GM21786 (cell line): ENCODE results near the gene PRDM5.

Experiments
- ATAC-seq: cut with Tn5 transposase; IDR thresholded peaks from one replicate; pipeline ENCODE4 v1.9.1; 2021; ENCODE audit not compliant: unreplicated experiment

Gene PRDM5

DNA sequence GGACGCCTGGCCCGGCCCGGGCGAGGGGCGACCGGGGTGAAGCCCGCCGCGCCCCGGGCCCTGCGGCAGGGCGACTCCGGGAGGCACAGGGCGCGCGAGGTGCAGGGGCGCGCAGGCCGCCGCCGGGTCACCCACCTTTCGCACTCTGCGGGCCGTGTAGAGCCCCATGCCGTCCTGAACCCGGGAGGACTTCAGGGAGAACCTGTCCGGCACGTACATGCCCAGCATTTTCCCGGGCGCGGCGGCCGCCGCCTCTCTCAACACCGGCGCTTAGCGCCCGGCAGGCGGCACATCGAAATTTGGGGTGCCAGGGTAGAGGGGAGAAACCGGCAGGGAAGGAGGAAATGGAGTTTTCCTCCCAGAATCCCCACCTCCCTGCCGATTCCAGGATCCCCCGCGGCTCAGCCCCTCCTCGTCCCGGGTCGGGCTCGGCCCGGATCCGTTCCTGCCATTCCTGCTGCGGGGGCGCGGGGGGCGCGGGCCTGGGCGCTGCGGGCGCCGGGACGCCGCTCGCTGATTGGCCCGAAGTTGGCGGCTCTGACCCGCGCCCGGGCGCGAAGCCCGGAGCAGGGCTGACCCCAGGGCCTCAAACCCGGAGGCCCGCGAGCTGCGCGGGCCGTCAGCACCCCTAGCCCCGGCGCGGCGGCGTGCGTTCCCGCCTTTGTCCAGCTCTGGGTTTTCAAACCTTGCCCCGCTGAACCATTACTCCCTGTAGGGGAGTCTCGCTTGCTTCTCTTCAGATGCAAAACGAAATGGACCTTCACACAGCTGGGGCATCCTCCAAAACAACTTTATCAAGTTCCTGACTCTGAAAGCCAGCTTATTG, at the start of gene PRDM5:
Gene PRDM5, minus strand, starts transcription at position 346 of the 826 bp plus-strand sequence. Its CDS starts 118 bp downstream, at position 228.
- no peak for ATAC-seq

DNA sequence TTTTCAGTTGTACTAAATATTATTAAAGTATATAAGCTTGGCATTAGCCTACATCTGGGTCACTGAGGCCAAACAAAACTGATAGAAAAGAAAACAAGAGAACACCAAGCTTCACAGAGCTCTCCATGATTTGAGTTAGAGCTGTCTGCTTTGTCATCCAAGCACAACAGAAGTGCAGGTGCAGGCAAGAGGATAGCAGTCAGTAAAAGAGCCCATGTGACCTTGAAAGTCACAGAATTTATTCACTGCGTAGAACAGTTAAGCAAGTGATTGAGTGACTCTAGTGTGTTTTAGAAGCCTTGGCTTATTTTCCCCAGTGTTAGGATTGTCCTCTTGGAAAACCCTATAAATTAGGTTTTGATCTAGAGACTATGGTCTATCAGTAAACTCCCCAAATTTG, 49.4 kb upstream of the PRDM5 start:
- ATAC-seq: no peak

DNA sequence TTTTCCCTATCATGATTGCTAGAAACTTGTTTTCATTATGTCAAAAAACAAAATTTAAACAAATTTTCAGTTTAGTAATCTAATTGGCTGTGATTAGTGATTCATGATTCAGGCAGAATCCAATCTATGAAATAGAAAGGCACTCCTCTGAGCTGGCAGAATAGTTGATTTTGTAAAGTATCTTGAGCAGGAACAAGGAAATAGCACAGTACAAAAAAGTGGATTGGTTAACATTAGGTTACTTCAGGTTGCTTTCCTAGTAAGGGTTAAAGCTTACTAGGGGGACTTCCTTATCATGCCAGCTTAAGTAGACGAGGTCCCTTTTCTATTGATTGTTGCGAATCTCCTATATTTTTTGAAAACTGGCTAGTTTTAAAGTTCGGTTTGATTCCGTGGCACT, 43.4 kb upstream of the PRDM5 start:
- no peak for ATAC-seq

DNA sequence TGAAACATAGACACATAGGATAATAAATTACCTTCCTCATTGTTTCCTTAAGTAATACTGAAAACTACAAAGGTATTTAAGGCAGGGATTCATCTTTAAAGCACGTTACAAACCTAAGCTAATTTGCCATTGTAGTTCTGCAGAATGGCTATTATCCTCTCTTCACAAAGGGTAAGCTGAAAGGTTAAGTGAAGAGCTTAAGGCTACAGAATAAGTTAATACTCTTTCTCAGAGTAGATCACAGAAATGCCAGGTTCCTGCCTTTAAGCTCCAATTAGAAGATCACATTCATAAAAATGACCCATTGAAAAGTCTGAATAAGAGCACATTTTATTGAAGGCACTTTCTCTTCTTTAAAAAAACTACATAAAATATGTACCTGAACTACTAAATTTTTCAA, 42.1 kb upstream of the PRDM5 start:
- no peak for ATAC-seq

DNA sequence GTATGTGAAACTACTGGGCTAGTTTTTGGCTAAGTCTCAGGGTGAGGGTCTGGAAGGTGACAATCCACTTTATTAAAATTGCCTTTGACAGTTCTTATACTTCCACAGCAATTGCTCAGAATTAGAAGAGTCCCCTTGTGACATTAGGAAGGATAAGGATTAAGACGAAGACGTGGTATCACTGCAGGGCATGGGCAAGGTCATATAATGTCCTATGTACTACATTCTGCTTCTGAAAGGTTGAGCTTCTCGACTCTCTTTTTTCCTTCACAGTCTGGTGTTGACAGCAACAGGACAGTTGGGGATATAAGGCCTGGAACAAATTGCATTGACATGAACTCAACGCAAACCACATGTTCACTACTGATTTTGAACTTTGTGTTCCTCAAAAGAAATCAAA, 40.9 kb upstream of the PRDM5 start:
- ATAC-seq: no peak

DNA sequence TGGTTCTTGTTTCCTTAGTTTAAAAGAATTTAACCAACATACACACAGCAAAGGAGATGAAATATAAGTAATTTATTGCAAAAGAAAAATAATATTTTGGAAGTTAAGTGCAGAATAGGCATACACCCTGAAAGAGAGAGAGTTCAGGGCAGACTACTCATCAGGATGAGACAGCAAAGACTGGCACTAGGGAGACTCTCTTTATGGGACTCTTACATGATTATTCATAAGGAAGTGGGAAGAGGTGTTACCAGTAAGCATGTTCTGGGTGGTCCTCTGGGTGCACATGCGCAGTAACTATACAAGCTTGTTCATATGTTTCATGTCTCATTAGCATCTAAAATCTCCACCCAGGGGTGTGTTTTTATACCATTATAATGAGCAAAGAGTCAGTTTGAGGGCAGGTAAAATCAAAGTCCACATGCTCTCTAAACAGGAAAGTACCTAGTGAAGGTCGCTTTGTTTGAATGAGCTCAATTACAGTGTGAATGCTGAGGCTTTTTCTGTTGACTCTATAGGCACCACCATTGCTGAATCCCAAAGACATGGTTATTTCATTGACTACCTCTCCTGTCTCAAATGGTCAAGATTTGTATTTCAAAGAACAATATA, 38.2 kb upstream of the PRDM5 start:
- ATAC-seq: no peak

DNA sequence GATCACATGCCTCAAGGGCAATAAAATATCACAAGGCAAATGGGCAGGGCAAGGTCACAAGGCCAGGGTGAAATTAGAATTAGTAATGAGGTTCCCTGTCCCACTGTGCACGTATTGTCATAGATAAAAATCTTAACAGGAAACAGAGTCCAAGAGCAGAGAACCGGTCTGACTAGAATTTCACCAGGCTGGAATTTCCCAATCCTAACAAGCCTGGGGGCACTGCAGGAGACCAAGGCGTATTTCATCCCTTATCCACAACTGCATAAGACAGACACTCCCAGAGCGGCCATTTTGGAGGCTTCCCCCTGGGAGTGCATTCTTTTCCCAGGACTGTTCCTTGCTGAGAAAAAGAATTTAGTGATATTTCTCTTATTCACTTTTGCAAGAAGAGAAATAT, 25.9 kb upstream of the PRDM5 start:
- ATAC-seq: no peak

DNA sequence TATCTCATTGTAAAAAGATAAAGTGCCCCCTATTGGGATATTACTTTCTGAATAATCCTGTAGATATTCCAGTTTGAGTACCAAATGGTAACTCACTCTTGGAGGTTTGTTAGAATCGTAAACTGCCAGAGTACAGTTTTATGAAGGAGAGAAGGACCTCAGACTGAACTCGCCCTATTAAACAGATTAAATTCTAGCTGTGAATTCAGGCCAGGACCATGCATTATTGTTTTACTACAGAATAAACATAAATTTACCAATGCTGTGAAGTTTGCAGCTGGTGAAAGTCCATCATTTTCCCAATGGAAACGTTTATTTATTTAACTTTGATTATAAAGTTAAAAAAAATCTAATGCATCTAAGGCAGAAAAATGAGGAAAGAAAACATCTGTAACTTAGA, 20.2 kb upstream of the PRDM5 start:
- ATAC-seq: no peak

DNA sequence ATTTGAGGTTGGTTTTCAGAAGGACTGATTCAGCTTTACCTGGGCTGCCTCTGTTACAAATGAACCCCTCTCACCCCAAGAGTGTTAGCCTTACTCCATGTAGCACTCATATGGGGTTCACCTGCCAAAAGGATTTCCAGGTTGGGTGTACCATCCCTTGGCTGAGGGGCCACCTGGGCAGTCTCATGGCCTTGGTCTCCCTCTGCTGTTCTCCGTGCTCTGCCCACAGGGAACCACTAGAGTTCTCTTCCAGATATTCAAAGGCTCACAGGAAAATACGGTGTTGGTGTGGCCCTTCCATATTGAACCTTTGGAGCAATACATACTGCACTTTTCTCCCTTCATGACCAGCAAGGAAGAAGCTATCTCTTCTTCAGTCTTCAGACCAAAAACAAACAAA, 18.0 kb upstream of the PRDM5 start:
- ATAC-seq: no peak

DNA sequence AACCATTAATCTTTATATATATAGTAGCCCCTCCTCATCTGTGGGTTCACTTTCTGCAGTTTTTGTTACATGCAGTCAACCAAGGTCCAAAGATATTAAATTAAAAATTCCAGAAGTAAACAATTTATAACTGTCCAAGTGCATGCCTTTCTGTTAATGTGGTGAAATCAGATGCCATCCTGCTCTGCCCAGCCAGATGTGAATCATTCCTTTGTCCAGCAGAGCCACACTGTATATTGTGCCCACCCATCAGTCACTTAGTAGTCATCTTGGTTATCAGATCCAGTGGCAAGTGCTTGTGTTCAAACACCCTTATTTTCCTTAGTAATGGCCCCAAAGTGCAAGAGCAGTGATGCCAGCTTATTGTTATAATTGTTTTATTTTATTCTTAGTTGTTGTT, 17.2 kb upstream of the PRDM5 start:
- ATAC-seq: no peak

DNA sequence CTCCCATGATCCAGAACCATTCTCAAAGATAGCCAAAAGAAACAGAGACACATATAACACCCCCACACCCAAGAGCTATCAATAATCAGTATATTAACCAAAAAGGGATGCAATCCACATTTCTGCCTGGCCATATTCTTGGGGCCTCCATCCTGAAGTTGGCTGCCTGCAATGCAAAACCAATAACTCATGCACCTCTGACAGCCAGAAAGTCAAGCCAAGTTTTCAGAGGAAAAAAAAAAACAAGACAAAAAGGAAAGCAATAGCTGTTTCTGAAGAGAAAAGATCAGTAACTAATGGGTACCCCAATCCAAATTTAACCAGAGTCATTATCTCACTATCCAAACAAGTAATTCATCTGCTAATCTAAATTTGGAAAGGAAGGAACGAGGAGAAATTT, 7.3 kb upstream of the PRDM5 start:
- no peak for ATAC-seq

DNA sequence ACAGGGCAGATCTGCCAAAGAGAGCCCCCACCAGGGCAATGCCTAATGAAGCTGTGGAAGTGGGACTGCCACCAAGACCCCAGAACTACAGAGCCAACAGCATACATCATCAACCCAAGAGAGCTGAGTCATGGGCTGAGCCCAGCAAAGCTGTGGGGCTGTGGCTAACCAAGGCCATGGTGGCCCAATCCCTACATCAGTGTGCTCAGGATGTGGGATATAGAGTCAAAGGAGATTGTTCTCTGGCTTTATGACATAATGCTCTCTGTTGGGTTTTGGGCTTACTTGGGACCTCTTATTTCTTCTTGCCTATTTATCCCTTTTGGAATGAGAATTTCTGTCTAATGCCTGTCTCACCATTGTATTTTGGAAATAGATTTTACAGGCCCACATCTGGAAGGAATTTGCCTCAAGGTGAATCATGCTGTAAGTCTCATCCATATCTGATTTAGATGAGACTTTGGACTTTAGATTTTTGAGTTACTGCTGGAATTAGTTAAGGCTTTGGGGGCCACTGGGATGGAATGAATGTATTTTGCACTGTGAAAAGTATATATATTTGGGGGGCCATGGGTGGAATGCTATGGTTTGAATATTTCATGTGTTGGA, 5.4 kb upstream of the PRDM5 start:
- ATAC-seq: no peak

DNA sequence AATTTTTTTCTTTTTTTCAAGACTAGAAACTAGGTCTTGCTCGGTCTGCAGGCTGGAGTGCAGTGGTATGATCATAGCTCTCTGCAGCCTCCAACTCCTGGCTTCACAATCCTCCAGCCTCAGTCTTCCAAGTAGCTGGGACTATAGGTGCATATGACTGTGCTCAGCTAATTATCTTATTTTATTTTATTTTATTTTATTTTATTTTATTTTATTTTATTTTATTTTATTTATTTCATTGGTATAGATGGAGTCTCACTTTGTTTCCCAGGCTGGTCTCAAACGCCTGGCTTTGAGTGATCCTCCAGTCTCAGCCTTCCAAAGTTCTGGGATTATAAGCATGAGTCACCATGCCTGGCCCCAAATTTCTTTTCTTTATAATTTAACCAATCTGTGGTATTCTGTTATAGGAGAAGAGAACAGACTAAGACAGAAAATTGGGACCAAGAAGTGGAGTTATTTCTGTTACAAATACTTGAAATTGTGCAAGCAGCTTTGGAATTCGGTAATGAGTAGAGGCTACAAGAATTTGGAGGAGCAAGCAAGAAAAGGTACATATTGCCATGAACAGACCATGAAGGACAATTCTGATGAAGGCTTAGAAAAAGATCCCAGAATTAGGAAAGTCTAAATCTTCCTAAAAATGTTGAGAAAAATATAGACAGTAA, 4.0 kb upstream of the PRDM5 start:
- ATAC-seq: no peak

DNA sequence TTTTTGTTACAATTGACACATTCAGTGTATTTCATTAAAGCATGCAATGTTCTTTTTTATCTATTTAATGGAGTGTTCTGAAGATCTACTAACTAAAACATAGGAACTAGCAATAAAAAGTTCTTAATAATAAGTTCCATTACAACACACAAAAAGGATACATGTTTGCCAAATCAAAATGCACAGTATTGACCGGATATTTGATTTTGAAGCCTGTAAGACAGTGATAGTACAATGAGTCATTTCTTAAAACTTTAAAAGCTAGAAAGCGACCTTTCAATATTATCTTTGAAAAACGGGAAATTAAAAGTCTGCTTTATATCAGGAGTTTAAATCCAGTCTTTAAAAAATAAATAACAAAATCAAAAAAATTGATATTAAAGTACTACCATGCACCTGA, 2.4 kb upstream of the PRDM5 start:
- ATAC-seq: no peak

DNA sequence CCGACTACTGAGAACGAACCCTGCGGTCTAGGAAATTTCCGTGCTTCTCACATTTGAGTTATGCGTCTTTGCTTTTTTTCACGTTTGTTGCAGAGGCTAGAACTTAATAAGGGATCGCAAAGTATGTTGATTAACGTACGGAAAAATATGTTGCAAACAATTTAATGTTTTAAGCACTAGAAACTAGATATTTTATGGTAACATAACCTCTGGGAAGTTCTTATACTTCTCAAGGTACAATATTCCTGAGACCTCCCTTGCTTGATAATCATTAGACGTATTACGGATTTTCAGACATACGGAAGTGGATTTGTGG, 639 bp upstream of the PRDM5 start:
- ATAC-seq: no peak

DNA sequence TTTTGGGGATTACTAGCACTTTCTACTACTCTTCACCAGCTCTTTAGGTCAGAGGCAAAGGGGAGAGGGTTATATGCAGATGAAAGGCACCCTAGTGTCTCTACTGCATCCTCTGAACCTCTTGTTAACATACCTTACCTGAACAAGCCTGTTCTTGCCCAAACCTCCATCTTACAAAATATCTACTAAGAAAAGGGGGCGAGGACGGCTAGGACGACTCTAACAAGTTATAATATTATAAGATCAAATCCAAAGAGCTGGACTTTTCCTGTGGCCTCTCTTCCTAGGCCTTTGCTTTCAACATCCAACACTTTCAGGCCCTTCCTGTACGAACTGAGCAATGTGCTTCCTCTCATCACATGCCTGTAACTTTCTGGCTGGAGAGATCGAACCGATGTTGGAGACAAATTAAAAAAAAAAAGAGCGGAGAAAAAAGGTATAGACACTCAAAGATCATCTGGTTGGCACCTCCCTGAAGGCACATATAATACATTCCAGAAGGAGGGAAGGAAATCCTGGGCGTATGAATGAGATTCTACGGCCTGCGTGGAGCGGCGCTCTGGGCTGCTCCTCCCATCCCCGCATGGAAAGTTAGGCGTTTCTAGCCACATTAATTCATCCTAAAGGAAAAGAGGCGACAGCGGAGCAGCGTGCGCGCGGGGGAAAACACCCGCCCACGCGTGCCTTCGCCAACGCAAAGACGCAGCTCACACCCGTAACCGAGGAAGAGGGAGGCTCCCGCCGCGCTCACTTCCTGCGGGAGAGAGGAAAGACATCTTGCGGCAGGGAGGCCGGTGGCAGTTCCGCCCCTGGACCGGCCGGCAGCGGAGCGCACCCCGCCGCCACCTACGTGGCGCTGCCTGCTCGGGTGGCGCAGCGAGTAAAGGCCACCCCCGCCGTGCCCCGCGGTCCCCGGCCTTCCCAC, 808 bp downstream of the PRDM5 start:
- no peak for ATAC-seq

DNA sequence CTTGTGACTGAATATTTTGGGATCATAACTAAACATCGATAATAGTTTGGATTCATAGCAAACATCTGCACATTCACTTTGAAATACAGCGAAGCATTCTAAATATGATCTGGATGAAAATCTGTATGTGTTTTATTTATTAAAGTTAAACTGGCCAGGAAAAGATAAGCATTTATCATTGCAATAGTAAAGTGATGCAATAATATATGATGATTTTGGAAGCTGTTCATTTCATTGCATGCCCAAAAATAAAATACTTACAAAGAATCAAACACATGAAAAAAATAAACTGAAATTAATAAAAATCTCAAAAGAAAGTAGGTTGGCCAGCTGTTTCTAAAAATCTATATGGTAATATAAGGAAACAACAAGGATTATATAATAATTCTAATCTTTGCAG, 1.9 kb downstream of the PRDM5 start:
- ATAC-seq: no peak

DNA sequence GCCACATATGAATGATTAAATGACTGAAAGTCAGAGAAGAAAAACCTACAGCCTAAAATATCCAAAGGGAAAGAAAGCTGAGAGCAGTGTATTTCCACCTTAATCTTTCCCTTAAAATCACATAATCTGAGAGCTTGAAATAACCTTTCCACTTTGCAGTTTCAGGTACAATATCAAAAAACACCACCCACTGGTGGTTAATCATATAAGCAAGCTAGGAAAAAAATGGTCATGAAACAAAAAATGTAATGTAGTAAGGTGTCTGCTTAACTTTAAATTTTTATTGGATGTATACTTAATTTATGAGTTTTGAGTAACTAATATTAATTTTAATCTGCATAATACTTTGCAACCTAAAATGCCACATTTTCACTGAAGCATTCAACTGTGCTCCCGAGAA, 3.2 kb downstream of the PRDM5 start:
- no peak for ATAC-seq

DNA sequence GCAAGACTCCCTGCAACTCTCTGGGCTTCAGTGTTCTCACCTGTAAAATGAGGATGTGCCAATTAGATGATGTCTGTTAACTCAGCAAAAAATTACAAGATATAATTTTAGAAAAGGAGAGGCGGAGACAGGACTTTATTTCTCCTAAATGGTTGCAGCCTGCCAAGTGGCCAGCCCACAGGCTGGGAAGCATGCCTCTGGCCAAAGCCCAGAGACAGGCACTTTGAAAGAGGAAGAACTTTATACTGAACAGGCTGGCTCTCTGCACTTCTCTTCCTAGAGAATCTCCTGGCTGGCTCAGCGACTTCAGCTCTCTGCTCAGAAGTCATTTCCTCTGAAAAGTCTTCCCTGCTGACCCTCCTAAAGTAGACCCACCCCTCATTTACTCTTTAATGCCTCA, 3.7 kb downstream of the PRDM5 start:
- no peak for ATAC-seq

DNA sequence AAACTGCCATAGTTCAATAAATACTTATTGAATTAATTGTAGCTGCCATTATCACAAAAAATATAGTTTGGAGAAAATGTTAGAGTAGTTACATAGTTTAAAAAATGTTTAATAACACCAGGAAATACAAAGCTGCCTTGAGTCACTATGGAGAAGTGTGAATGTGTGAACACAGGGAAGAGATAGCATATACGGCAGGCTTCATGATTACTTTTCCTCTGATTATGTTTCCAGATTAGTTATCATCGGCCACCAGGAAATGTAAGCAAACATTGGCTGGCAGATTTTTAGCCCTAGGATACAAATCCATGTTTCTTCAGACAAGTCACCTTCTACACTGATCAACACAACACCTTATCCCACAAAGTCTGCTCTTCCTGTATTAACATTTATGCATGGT, 4.4 kb downstream of the PRDM5 start:
- ATAC-seq: no peak

DNA sequence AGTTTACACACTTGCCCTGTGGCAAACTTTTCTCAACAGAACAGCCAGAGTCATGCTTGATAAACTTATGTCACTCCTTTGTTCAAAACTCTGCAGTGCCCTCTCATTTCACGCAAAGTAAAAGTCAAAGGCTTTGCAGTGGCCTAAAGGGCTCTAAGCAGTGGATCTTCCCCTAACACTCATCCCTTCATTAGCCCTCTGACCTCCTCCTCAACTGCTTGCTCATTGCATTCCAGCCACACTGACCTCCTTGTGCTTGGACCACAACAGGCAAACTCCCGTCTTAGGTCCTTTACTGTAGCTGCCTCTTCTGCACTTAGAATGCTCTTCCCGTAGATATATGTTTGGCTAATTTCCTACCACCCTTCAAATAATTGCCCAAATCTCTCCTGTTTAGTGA, 5.6 kb downstream of the PRDM5 start:
- no peak for ATAC-seq
